Fibroblast of villous mesenchyme (primary cell): Measurements from ENCODE around the gene DCAF7. TPM values are rescaled to one million over a fixed set of nuclear protein-coding genes. Genes with fewer than 3 reads are reported as not detected.

ENCODE experiments used
- DNase-seq: peaks from one replicate; pipeline ENCODE4 v3.0.0-alpha.2; 2010; ENCODE audit warnings: low read depth
- H3K4me3 ChIP-seq: 2 replicates; pipeline ENCODE4 v1.5.1; 2011; ENCODE audit warnings: low read depth, mild to moderate bottlenecking, low read length
- total RNA-seq: library from RNA; depleted of rRNA; stranded (reverse); fragments of >200 nt; gene quantifications from 2 replicates; pipeline ENCODE4 v1.2.3, GENCODE V29; 2012
- TF ChIP-seq, protein P1 (sequence below): IDR thresholded peaks from 2 replicates; pipeline ENCODE4 v1.5.1; 2012; ENCODE audit warnings: low read depth, mild to moderate bottlenecking, low read length; ENCODE audit not compliant: insufficient read depth

The DCAF7 gene
- total RNA-seq, 1 donor: 52.7 TPM

DNA sequence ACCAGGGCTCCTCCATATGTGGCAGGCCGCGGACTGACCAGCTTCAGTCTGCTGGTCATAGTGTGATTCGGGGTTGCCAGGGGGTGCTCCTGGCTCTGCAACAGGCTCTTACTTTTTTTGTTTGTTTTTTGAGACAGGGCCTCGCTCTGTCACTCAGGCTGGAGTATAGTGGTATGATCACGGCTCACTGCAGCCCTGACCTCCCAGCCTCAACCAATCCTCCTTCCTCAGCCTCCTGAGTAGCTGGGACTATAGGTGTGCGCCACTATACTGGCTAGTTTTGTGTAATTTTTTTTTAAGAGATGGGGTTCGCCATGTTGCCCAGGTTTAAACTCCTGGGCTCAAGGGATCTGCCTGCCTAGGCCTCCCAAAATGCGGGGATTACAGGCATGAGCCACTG, 38.9 kb upstream of the DCAF7 start:
- no peak overlapping the region for H3K4me3 ChIP-seq
- TF ChIP-seq, protein P1, sequence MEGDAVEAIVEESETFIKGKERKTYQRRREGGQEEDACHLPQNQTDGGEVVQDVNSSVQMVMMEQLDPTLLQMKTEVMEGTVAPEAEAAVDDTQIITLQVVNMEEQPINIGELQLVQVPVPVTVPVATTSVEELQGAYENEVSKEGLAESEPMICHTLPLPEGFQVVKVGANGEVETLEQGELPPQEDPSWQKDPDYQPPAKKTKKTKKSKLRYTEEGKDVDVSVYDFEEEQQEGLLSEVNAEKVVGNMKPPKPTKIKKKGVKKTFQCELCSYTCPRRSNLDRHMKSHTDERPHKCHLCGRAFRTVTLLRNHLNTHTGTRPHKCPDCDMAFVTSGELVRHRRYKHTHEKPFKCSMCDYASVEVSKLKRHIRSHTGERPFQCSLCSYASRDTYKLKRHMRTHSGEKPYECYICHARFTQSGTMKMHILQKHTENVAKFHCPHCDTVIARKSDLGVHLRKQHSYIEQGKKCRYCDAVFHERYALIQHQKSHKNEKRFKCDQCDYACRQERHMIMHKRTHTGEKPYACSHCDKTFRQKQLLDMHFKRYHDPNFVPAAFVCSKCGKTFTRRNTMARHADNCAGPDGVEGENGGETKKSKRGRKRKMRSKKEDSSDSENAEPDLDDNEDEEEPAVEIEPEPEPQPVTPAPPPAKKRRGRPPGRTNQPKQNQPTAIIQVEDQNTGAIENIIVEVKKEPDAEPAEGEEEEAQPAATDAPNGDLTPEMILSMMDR: no peak
- DNase-seq: no peak

DNA sequence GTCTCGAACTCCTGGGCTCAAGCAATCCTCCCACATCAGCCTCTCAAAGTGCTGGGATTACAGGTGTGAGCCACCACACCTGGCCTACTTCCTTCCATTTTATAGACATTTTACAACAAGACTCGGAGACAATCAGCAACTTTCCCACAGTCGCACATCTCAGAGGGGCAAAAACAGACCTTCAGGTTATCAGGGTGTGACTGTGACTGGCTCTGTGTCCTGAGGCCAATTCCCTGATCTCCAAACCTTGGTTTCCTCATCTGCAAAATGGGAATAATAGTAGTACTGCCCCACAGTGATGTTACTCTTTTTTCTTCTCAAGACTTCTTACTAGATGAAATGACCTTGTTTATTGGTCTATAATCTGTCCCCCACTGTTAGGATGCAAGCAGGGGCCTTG, 37.9 kb upstream of the DCAF7 start:
- H3K4me3 ChIP-seq: no peak overlapping the region
- TF ChIP-seq, protein P1: no peak
- DNase-seq: no peak

DNA sequence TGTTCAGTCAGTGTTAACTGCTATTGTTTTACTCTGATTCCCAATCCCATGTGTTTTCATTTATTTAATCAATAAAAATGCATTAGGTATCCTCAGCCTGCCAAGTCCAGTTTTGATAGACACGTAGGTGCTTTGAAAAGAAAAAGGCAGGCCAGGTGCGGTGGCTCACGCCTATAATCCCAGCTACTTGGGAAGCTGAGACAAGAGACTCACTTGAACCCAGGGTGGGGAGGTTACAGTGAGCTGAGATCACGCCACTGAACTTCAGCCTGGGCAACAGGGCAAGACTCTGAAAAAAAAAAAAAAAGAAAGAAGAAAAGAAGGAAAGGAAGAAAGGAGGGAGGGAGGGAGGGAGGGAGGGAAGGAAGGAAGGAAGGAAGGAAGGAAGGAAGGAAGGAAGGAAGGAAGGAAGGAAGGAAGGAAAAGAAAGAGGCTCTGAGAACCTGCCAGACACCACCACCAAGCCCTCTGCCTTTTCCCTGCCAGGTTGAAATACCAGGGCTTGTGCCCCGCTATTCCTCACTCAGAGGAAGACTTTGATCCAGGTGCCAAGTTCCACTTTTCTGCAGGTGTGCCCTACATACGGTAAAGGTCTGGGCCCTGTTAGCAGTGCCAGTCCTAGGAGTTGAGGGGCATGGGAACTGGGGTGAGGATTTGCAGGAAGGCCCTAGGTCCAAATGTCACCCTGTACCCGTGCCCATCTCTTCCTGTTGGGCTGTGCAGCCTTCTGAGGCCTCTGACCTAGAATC, 37.2 kb upstream of the DCAF7 start:
- TF ChIP-seq, protein P1: no peak
- DNase-seq: no peak
- no peak overlapping the region for H3K4me3 ChIP-seq

DNA sequence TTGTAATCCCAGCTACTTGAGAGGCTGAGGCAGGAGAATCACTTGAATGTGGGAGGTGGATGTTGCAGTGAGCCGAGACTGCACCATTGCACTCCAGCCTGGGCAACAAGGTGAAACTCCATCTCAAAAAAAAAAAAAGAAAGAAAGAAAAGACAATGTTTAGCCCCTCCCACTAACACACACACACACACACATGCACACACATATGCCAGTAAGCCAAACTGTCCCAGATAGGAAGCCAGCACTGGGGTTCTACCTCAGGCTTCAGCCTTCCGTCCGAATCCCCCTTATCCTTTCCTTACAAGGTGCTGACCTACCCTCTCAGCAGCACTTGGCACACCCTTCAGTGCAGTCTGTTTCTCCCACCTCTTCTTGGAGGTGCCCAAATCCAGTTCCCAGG, 35.8 kb upstream of the DCAF7 start:
- TF ChIP-seq, protein P1: no peak
- no peak overlapping the region for H3K4me3 ChIP-seq
- no peak for DNase-seq

DNA sequence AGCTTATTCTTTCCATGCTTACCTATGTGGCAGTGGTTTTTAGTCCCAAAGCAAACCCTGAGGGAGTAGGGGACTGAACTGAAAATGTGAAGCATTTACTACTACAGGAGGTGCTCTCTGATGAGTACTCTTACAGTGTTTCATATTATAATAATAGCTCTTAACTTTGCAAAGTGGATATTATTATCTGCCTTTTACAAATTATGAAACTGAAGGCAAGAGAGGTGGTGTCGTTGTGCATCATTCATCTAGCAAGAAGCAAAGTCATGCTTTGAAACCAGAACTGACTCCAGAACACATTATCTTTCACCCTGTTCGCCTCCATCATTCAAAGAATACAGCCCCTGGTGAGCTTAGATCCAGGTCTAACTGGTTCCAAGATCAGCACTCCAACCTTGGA, 35.3 kb upstream of the DCAF7 start:
- no peak for DNase-seq
- no peak overlapping the region for H3K4me3 ChIP-seq
- TF ChIP-seq, protein P1: no peak

DNA sequence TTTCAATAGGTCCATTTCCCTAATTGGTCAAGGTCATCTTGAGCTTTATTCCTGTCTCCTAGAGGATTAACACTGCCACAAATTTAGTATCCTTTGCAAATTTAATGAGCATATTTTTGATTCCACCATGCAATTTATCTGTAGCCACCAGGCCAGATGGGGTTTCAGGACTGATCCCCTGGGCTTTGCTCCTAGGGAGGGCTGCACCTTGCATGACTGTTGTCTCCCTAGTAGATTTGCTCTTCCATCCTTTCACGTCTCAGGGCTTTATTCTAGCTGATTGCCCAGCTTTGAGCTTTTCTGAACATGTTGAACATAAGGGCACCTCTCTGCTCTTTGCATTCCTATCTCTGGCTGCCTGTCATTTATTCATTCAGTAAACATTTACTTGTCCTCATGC, 34.9 kb upstream of the DCAF7 start:
- TF ChIP-seq, protein P1: no peak
- H3K4me3 ChIP-seq: no peak overlapping the region
- DNase-seq: no peak
